ENCODE measurements around the gene NUP214. TPM values are rescaled to one million over a fixed set of nuclear protein-coding genes. Genes with fewer than 3 reads are reported as not detected.

NUP214 gene
- total RNA-seq, 5 donors from 2014 or later (not counting 1 experiment from before 2014, with no cell fraction given): 66.7 to 106 (median 68.5) TPM

Other genes with a start within 250 kb of the NUP214 start
- gene QRFP, start 228.8 kb upstream of the NUP214 start, total RNA-seq: not detected
- not detected for gene FIBCD1, start 186.3 kb upstream of the NUP214 start, total RNA-seq
- 1 to 10 TPM in 3 of 5 donors, under 1 TPM in 2; 0.35 to 3.7 (median 1.8) TPM for gene LAMC3, start 116.4 kb upstream of the NUP214 start, total RNA-seq
- gene AIF1L, start 29.1 kb upstream of the NUP214 start, total RNA-seq: under 1 TPM in 3 of 5 donors, not detected in 2; 0.37 to 0.67 (median 0.51) TPM
- 100 to 1,000 TPM in 1 of 5 donors, 10 to 100 TPM in 4; 70.4 to 106 (median 98.4) TPM for gene FAM78A, start 150.9 kb downstream of the NUP214 start, total RNA-seq
- gene PLPP7, start 164.1 kb downstream of the NUP214 start, total RNA-seq: under 1 TPM in 3 of 5 donors, not detected in 2; 0.13 to 0.58 (median 0.13) TPM

Data from T-cell (primary cell).